Body of pancreas (tissue), 4 donors: ENCODE results near the gene SPATA17.

Experiments
- POLR2A ChIP-seq, 3 donors: fragments of 450-650 bp; IDR thresholded peaks; one replicate each; pipeline ENCODE4 v1.6.1; 2016; ENCODE audit warnings: antibody characterized with exemption in 3 of 3, mild to moderate bottlenecking in 2 of 3
- TF ChIP-seq, protein P1 (sequence below), 7 experiments: fragments of 450-650 bp in 4 of 7; fragments of 200-600 bp in 3 of 7; sonication (generic) in 3 of 7; IDR thresholded peaks; one replicate each; pipeline ENCODE4 v1.5.1; 2016 to 2019; ENCODE audit warnings: antibody characterized with exemption in 7 of 7

DNA sequence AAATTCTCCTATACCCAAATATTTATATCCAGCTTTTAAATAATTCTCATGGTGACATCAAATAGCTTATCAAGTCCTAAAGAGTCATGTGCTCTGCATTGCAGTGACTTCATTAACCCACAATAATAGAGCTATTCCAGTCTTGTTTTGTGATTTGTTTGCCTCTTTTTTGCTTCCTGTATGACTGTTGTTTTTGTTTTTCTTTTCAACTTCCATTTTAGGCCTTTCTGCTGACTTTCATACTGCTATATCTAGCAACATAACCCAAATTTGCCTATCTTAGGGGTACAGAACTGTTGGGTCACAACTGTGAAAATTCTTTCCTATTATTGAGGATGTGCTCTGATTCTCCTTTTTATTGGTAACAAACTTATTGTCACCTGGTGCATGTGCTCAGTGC lies 30.3 kb downstream of the SPATA17 start:
- TF ChIP-seq, protein P1, sequence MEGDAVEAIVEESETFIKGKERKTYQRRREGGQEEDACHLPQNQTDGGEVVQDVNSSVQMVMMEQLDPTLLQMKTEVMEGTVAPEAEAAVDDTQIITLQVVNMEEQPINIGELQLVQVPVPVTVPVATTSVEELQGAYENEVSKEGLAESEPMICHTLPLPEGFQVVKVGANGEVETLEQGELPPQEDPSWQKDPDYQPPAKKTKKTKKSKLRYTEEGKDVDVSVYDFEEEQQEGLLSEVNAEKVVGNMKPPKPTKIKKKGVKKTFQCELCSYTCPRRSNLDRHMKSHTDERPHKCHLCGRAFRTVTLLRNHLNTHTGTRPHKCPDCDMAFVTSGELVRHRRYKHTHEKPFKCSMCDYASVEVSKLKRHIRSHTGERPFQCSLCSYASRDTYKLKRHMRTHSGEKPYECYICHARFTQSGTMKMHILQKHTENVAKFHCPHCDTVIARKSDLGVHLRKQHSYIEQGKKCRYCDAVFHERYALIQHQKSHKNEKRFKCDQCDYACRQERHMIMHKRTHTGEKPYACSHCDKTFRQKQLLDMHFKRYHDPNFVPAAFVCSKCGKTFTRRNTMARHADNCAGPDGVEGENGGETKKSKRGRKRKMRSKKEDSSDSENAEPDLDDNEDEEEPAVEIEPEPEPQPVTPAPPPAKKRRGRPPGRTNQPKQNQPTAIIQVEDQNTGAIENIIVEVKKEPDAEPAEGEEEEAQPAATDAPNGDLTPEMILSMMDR (IDR thresholded peaks at IDR 0.05) = no peak
- TF ChIP-seq POLR2A (IDR thresholded peaks at IDR 0.05) = no peak
